Urothelium cell line (cell line): ENCODE data around the gene DHX9.
"Not testable (repeated sequence)": the region's sequence is repeated elsewhere in the genome, so short reads cannot be mapped to it uniquely, and the experiment has no call there.

Source experiments
- DNase-seq: peaks from one replicate; pipeline ENCODE4 v3.0.0; 2011; ENCODE audit warnings: low spot score, mixed read lengths
- FAIRE-seq: peaks from 2 replicates; lab custom pipeline; 2011; peaks lifted over from hg19 to GRCh38; lab: Jason Lieb, UNC

Gene DHX9

GRCh38 chr1:182886985-182887384 is 47.8 kb downstream of the DHX9 start:
- no peak for FAIRE-seq

GRCh38 chr1:182888736-182889531 is 49.8 kb downstream of the DHX9 start:
- no peak for DNase-seq
- FAIRE-seq, result no peak

More at GRCh38 chr1:182886985-182887384, 47.8 kb downstream of the DHX9 start:
- DNase-seq, result no peak

- FAIRE-seq (no peak), DNase-seq (no peak)
These were observed 50.9 kb downstream of the DHX9 start for GRCh38 chr1:182889997-182890396.

- FAIRE-seq (no peak), DNase-seq (no peak)
These were observed 51.9 kb downstream of the DHX9 start for GRCh38 chr1:182890927-182891610.

- FAIRE-seq, result no peak
These were observed 58.5 kb downstream of the DHX9 start for GRCh38 chr1:182897696-182898095.

GRCh38 chr1:182901946-182902345 is 62.8 kb downstream of the DHX9 start:
- not testable (repeated sequence) for DNase-seq, FAIRE-seq

More at GRCh38 chr1:182897696-182898095, 58.5 kb downstream of the DHX9 start:
- no peak for DNase-seq

- no peak for FAIRE-seq
- no peak for DNase-seq
These were observed 66.2 kb downstream of the DHX9 start for GRCh38 chr1:182905321-182905720.

- no peak for DNase-seq
These were observed 70.4 kb downstream of the DHX9 start for GRCh38 chr1:182909578-182909977.

GRCh38 chr1:182910143-182910542 is 71.0 kb downstream of the DHX9 start:
- no peak for FAIRE-seq
- peak; percentile 14 for DNase-seq

More at GRCh38 chr1:182909578-182909977, 70.4 kb downstream of the DHX9 start:
- FAIRE-seq, result no peak

- FAIRE-seq, result no peak
- DNase-seq, result no peak
These were observed 74.3 kb downstream of the DHX9 start for GRCh38 chr1:182913401-182913800.

GRCh38 chr1:182917378-182917777 is 78.2 kb downstream of the DHX9 start:
- DNase-seq, result no peak
- no peak for FAIRE-seq

- DNase-seq (no peak), FAIRE-seq (no peak)
These were observed 86.5 kb downstream of the DHX9 start for GRCh38 chr1:182925661-182926060.

GRCh38 chr1:182927693-182928433 is 88.7 kb downstream of the DHX9 start:
- FAIRE-seq (no peak), DNase-seq (no peak)

- no peak for DNase-seq
- no peak for FAIRE-seq
These were observed 91.8 kb downstream of the DHX9 start for GRCh38 chr1:182930985-182931384.

GRCh38 chr1:182935716-182936115 is 96.6 kb downstream of the DHX9 start:
- DNase-seq (no peak), FAIRE-seq (no peak)
